GM12878 (cell line): ENCODE results near the gene ARHGEF16. TPM values are rescaled to one million over a fixed set of nuclear protein-coding genes. Genes with fewer than 3 reads are reported as not detected.

Experiments
- ATAC-seq: fragments of 200-7000 bp; cut with Tn5 transposase; 3 replicates; pipeline ENCODE4 v1.9.1; 2020; ENCODE audit warnings: mild to moderate bottlenecking, moderate library complexity
- BruUV-seq: library from RNA; stranded (reverse); fragments of 400-500 nt; replicated peaks from 2 replicates; lab custom pipeline; 2021; lab: Mats Ljungman, UMichigan
- CTCF ChIA-PET: fragments of 300-600 bp; sonication (Branson Sonifier 250); formaldehyde crosslinking; extraction: SDS; loops from one replicate; lab custom pipeline; 2021; ENCODE audit warnings: inconsistent platforms; lab: Yijun Ruan, JAX
- POLR2A ChIA-PET: fragments of 350-600 bp; formaldehyde crosslinking; extraction: SDS; loops from one replicate; lab custom pipeline; 2021; ENCODE audit warnings: inconsistent platforms; lab: Charles Lee
- RAD21 ChIA-PET: fragments of 300-600 bp; sonication (Branson Sonifier 250); formaldehyde crosslinking; loops from one replicate; lab custom pipeline; 2023; ENCODE audit warnings: antibody characterized with exemption; ENCODE audit not compliant: unreplicated experiment; lab: Charles Lee
- SMC1A ChIA-PET: fragments of 300-600 bp; sonication (Branson Sonifier 250); formaldehyde crosslinking; loops from one replicate; lab custom pipeline; 2023; ENCODE audit not compliant: unreplicated experiment, uncharacterized antibody; lab: Charles Lee
- DNase-seq: peaks from one replicate; pipeline ENCODE4 v3.0.0-alpha.2; 2011; ENCODE audit warnings: low read depth, low spot score
- FAIRE-seq: peaks from 3 replicates; lab custom pipeline; 2011; peaks lifted over from hg19 to GRCh38; lab: Jason Lieb, UNC
- H2AFZ ChIP-seq: 2 replicates; pipeline ENCODE4 v1.6.0; 2011; ENCODE audit warnings: low read depth, low read length, control low read depth; ENCODE audit not compliant: control insufficient read depth
- H3K27ac ChIP-seq: 2 replicates; pipeline ENCODE4 v1.5.1; 2011; ENCODE audit warnings: control low read depth; ENCODE audit not compliant: control insufficient read depth, insufficient read depth
- H3K27me3 ChIP-seq, 2 experiments: replicated peaks in 1 of 2; 2 replicates each; pipeline versions ENCODE4 v1.6.0 to v1.6.1; 2011; ENCODE audit warnings: low read length in 1 of 2; ENCODE audit not compliant: control insufficient read depth in 2 of 2, insufficient read depth in 2 of 2
- H3K36me3 ChIP-seq, 2 experiments: 2 replicates each; pipeline ENCODE4 v1.5.1; 2011; ENCODE audit warnings: low read length in 1 of 2; ENCODE audit not compliant: control insufficient read depth in 2 of 2, insufficient read depth in 2 of 2
- H3K4me1 ChIP-seq: 2 replicates; pipeline ENCODE4 v1.6.1; 2011; ENCODE audit warnings: mild to moderate bottlenecking, low read length, moderate library complexity, mixed read lengths; ENCODE audit not compliant: control insufficient read depth, insufficient read depth
- H3K4me2 ChIP-seq: 2 replicates; pipeline ENCODE4 v1.6.0; 2011; ENCODE audit warnings: control low read depth; ENCODE audit not compliant: control insufficient read depth, insufficient read depth
- H3K4me3 ChIP-seq: fragments of 200-600 bp; sonication (generic); 2 replicates; pipeline ENCODE4 v1.5.1; 2016
- H3K79me2 ChIP-seq: 2 replicates; pipeline ENCODE4 v1.6.0; 2011; ENCODE audit warnings: low read length; ENCODE audit not compliant: control insufficient read depth, insufficient read depth
- H3K9ac ChIP-seq: 2 replicates; pipeline ENCODE4 v1.8.0; 2011; ENCODE audit warnings: low read length, control low read depth, mixed read lengths; ENCODE audit not compliant: control insufficient read depth, insufficient read depth
- H3K9me3 ChIP-seq: replicated peaks from 3 replicates; pipeline ENCODE4 v1.5.1; 2011; ENCODE audit warnings: mild to moderate bottlenecking, low read length; ENCODE audit not compliant: control insufficient read depth, insufficient read depth
- H4K20me1 ChIP-seq: 2 replicates; pipeline ENCODE4 v1.6.0; 2011; ENCODE audit not compliant: control insufficient read depth, insufficient read depth
- CBFB ChIP-seq: IDR thresholded peaks from 2 replicates; pipeline ENCODE4 v1.6.1; 2016; ENCODE audit warnings: antibody characterized with exemption, low read depth
- CHD4 ChIP-seq: fragments of 200-600 bp; sonication (generic); IDR thresholded peaks from 2 replicates; pipeline ENCODE4 v1.6.1; 2016; ENCODE audit warnings: mild to moderate bottlenecking
- EED ChIP-seq: sonication (generic); IDR thresholded peaks from 2 replicates; pipeline ENCODE4 v1.6.1; 2016; ENCODE audit warnings: antibody characterized with exemption, low read depth
- EP300 ChIP-seq, 2 experiments: fragments of 150-350 bp in 1 of 2; IDR thresholded peaks; 2 replicates each; pipeline ENCODE4 v1.6.1; 2011 to 2012; ENCODE audit warnings: low read depth in 2 of 2, low read length in 2 of 2, borderline replicate concordance in 1 of 2, improper control_type of control experiment in 1 of 2, inconsistent platforms in 1 of 2; ENCODE audit not compliant: control insufficient read depth in 1 of 2
- EZH2 ChIP-seq: IDR thresholded peaks from 2 replicates; pipeline ENCODE4 v1.6.1; 2012; ENCODE audit warnings: low read depth, mild to moderate bottlenecking, control low read depth, inconsistent platforms, low read length, borderline replicate concordance; ENCODE audit not compliant: control insufficient read depth
- GABPA ChIP-seq: IDR thresholded peaks from 2 replicates; pipeline ENCODE4 v1.6.1; 2014; ENCODE audit warnings: antibody characterized with exemption, low read depth, mild to moderate bottlenecking, inconsistent platforms
- HDGF ChIP-seq: fragments of 450-650 bp; IDR thresholded peaks from 2 replicates; pipeline ENCODE4 v1.6.1; 2016; ENCODE audit warnings: antibody characterized with exemption
- IRF4 ChIP-seq: IDR thresholded peaks from 2 replicates; pipeline ENCODE4 v1.6.1; 2011; ENCODE audit warnings: low read depth, low read length
- MTA3 ChIP-seq: IDR thresholded peaks from 2 replicates; pipeline ENCODE4 v1.6.1; 2012; ENCODE audit warnings: low read length, inconsistent platforms, borderline replicate concordance
- NFIC ChIP-seq: IDR thresholded peaks from 2 replicates; pipeline ENCODE4 v1.6.1; 2012; ENCODE audit warnings: low read depth, mild to moderate bottlenecking, inconsistent platforms, low read length, moderate library complexity
- POLR2A ChIP-seq: IDR thresholded peaks from 2 replicates; pipeline ENCODE4 v1.6.1; 2011; ENCODE audit warnings: low read depth, mild to moderate bottlenecking, low read length
- SMC3 ChIP-seq: IDR thresholded peaks from 2 replicates; pipeline ENCODE4 v1.6.1; 2011; ENCODE audit warnings: low read length, improper control_type of control experiment, borderline replicate concordance
- STAT1 ChIP-seq: fragments of 450-650 bp; conservative IDR thresholded peaks from 2 replicates; pipeline ENCODE4 v1.6.1; 2014; ENCODE audit warnings: antibody characterized with exemption, mild to moderate bottlenecking
- SUZ12 ChIP-seq: fragments of 200-600 bp; sonication (generic); IDR thresholded peaks from one replicate; pipeline ENCODE4 v1.6.1; 2018; ENCODE audit warnings: antibody characterized with exemption, mild to moderate bottlenecking; ENCODE audit not compliant: unreplicated experiment
- TBL1XR1 ChIP-seq: IDR thresholded peaks from 2 replicates; pipeline ENCODE4 v1.6.1; 2012; ENCODE audit warnings: low read depth, low read length, improper control_type of control experiment
- whole genome bisulfite sequencing: methylation state at CpG from one replicate; pipeline ENCODE4 v1.1.6; 2016; ENCODE audit warnings: low lambda C conversion rate; ENCODE audit not compliant: insufficient replicate concordance, insufficient coverage; ENCODE audit errors: missing lambda C conversion rate; 5-methylcytosine and 5-hydroxymethylcytosine counted together
- in situ Hi-C: fragments of 300-500 bp; cut with MboI; formaldehyde crosslinking; loops from 9 replicates; pipeline ENCODE4 v1.14.3; 2018; ENCODE audit warnings: mixed read lengths
- intact Hi-C: fragments of 100-400 bp; cut with micrococcal nuclease; formaldehyde crosslinking; loops from one replicate; pipeline ENCODE4 v1.14.2; 2022; ENCODE audit not compliant: unreplicated experiment
- polyA plus RNA-seq, 11 experiments: library from polyadenylated mRNA; depleted of rRNA in 4 of 11; unstranded in 6 of 11; stranded (reverse) in 5 of 11; fragments of >200 nt; fragmentation: Nextera tagmentation in 4 of 11; fragmentation: Illumina TruSeq in 1 of 11; extraction: Ambion mirVana in 4 of 11; extraction: Trizol in 1 of 11; gene quantifications; 1 replicate in 1 of 11; 2 replicates in 10 of 11; pipeline versions ENCODE4 v1.2.1 to v1.2.3, GENCODE V29; 2011 to 2016; ENCODE audit warnings: inconsistent platforms in 2 of 11, missing spikeins in 2 of 11, low read depth in 1 of 11
- total RNA-seq, 4 experiments: library from RNA; depleted of rRNA in 3 of 4; stranded (reverse); fragments of >200 nt in 3 of 4; fragmentation: Illumina TruSeq in 1 of 4; extraction: Trizol in 1 of 4; gene quantifications; 2 replicates each; pipeline versions ENCODE4 v1.2.1 to v1.2.3, GENCODE V29; 2013 to 2021
- TF ChIP-seq, protein P1 (sequence below): IDR thresholded peaks from 2 replicates; pipeline ENCODE4 v1.6.1; 2011; ENCODE audit warnings: borderline replicate concordance, low read depth, mild to moderate bottlenecking, moderate library complexity, mixed read lengths, low read length; ENCODE audit not compliant: insufficient read depth; ENCODE audit errors: extremely low read length
- TF ChIP-seq, protein P2 (sequence below): fragments of 450-650 bp; IDR thresholded peaks from 2 replicates; pipeline ENCODE4 v1.6.1; 2016; ENCODE audit warnings: mild to moderate bottlenecking
- TF ChIP-seq, protein P3 (sequence below): IDR thresholded peaks from 2 replicates; pipeline ENCODE4 v1.6.1; 2012; ENCODE audit warnings: low read depth, low read length, improper control_type of control experiment

Gene ARHGEF16
- total and polyA plus RNA-seq, 10 of the 15 experiments (the other 5 are each of a cell fraction or from before 2014, with no cell fraction given), result not detected

DNA sequence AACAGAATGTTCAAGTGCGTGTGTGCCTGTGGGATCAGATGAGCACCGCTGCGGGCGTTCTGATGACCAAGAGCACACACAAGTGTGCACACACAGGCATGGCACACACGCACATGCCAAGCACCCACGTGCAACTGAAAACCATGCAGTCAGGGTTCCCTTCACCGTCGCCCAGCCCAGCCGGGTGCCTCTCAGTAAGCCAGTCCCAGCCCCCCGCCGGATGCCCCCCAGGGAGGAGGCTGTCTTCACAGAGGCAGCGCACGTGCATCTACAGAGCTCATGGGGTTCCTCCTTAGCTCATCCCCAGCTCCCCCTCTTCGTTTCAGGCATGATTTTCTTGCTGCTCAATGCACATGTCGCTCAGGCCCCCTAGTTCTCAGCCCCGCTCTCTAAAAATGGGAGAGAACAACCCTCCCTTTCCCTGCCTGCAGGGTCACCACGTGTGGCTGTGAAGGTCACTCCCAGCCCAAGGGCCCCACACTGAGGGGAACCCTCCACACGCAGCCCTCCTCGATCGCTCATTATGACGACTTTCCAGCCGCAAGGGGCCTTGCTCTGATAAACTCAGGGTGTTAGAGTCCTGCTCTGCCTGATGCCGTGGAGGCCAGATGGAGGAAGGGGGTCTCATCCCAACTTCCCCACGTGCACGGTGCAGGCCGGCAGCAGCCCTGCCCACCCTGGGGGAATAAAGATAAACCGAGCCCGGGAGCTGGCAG is 30.4 kb upstream of the ARHGEF16 start (continued):
- TF ChIP-seq, protein P1, sequence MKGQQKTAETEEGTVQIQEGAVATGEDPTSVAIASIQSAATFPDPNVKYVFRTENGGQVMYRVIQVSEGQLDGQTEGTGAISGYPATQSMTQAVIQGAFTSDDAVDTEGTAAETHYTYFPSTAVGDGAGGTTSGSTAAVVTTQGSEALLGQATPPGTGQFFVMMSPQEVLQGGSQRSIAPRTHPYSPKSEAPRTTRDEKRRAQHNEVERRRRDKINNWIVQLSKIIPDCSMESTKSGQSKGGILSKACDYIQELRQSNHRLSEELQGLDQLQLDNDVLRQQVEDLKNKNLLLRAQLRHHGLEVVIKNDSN, result no peak
- TF ChIP-seq MTA3 (no peak), EP300 (IDR thresholded peaks at IDR 0.05; ENCODE audit: borderline replicate concordance in 1 of 2, control insufficient read depth in 1 of 2, low read depth in 2 of 2, low read length in 2 of 2) (no peak), HDGF (no peak)
- TF ChIP-seq, all 136 proteins: peak for 0

DNA sequence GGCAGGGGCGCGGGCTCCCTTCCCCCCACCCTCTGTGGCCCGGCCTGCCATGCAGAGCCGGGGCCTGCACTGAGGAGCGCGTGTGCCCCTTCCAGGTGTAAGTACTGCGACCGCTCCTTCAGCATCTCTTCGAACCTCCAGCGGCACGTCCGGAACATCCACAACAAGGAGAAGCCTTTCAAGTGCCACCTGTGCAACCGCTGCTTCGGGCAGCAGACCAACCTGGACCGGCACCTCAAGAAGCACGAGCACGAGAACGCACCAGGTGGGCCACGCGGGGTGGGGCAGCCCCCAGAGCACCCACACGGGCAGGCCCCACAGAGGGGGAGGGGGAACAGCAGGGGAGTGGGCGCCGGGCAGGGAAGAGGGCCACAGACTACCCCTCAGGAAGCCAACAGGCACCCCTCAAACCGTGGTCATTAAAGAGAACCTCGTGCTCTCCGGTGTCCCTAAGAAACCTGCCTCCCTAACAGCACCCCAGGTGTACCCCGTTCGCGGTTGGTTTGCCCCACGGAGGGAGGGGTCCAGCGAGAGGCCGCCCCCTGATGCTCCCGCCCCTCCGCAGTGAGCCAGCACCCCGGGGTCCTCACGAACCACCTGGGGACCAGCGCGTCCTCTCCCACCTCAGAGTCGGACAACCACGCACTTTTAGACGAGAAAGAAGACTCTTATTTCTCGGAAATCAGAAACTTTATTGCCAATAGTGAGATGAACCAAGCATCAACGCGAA is 28.8 kb upstream of the ARHGEF16 start:
- RAD21 ChIA-PET, result no interaction called here
- in situ Hi-C loops (loop anchor here (5.0 to 10.0 kb wide), 2 partner anchors 1013 to 1231 kb away; partner anchors contain the start of genes FAAP20 and PEX10), intact Hi-C loops (no loop called here)
- CTCF ChIA-PET, result no interaction called here
- Histone ChIP-seq H4K20me1 (no peaks in the 10 kb centered on the region), H3K36me3 (no peaks in the 10 kb centered on the region), H2AFZ (no peak overlapping the region), H3K9me3 (no peaks in the 10 kb centered on the region), H3K4me3 (no peak overlapping the region), H3K9ac (no peak overlapping the region), H3K27ac (no peak overlapping the region), H3K4me2 (no peak overlapping the region), H3K79me2 (no peaks in the 10 kb centered on the region), H3K27me3 (no peaks in the 10 kb centered on the region; a peak in 2 of 4 replicates), H3K4me1 (no peaks in the 10 kb centered on the region)
- POLR2A ChIA-PET, result no interaction called here
- 60% methylated on average over 34 of the region's 44 CpGs for WGBS
- SMC1A ChIA-PET, result no interaction called here
- no peak for ATAC-seq
- BruUV-seq, result no TSS peak
- FAIRE-seq, result no peak
- DNase-seq, result no peak
- TF ChIP-seq POLR2A (no peak), CBFB (no peak), SUZ12 (no peak), EZH2 (no peak), IRF4 (no peak), CHD4 (no peak), GABPA (no peak), NFIC (no peak), SMC3 (no peak), TBL1XR1 (no peak), STAT1 (no peak), EED (no peak)
- TF ChIP-seq, protein P2, sequence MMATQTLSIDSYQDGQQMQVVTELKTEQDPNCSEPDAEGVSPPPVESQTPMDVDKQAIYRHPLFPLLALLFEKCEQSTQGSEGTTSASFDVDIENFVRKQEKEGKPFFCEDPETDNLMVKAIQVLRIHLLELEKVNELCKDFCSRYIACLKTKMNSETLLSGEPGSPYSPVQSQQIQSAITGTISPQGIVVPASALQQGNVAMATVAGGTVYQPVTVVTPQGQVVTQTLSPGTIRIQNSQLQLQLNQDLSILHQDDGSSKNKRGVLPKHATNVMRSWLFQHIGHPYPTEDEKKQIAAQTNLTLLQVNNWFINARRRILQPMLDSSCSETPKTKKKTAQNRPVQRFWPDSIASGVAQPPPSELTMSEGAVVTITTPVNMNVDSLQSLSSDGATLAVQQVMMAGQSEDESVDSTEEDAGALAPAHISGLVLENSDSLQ, result no peak
- TF ChIP-seq, protein P3, sequence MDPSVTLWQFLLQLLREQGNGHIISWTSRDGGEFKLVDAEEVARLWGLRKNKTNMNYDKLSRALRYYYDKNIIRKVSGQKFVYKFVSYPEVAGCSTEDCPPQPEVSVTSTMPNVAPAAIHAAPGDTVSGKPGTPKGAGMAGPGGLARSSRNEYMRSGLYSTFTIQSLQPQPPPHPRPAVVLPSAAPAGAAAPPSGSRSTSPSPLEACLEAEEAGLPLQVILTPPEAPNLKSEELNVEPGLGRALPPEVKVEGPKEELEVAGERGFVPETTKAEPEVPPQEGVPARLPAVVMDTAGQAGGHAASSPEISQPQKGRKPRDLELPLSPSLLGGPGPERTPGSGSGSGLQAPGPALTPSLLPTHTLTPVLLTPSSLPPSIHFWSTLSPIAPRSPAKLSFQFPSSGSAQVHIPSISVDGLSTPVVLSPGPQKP, result no peak
